Endothelial cell of umbilical vein (primary cell): Measurements from ENCODE around the gene CAMTA1. TPM values are rescaled to one million over a fixed set of nuclear protein-coding genes. Genes with fewer than 3 reads are reported as not detected.

ENCODE experiments used
- BruUV-seq: library from RNA; stranded (reverse); fragments of 400-500 nt; replicated peaks from 2 replicates; lab custom pipeline; 2021; lab: Mats Ljungman, UMichigan
- CTCF ChIA-PET: fragments of 300-600, 350-600 bp; sonication (Branson Sonifier 250); formaldehyde crosslinking; loops from one replicate; lab custom pipeline; 2021; ENCODE audit warnings: antibody characterized with exemption, inconsistent platforms; lab: Charles Lee
- POLR2A ChIA-PET: fragments of 300-600, 350-600 bp; sonication (Branson Sonifier 250); formaldehyde crosslinking; loops from one replicate; lab custom pipeline; 2021; ENCODE audit warnings: antibody characterized with exemption, inconsistent platforms; lab: Charles Lee
- DNase-seq: peaks from one replicate; pipeline ENCODE4 v3.0.0-alpha.2; 2011; ENCODE audit warnings: low read depth, low spot score
- FAIRE-seq: peaks from 2 replicates; lab custom pipeline; 2011; peaks lifted over from hg19 to GRCh38; lab: Jason Lieb, UNC
- H2AFZ ChIP-seq: 2 replicates; pipeline ENCODE4 v1.6.0; 2012; ENCODE audit warnings: low read depth, low read length, control low read depth, inconsistent platforms
- H3K27ac ChIP-seq: 2 replicates; pipeline ENCODE4 v1.5.1; 2011; ENCODE audit warnings: low read depth, mild to moderate bottlenecking, control low read depth, low read length, moderate library complexity; ENCODE audit not compliant: insufficient read depth
- H3K27me3 ChIP-seq, 2 experiments: 2 replicates each; pipeline versions ENCODE4 v1.6.0 to v1.6.1; 2011; ENCODE audit warnings: low read length in 2 of 2, mixed read lengths in 1 of 2; ENCODE audit not compliant: control insufficient read depth in 2 of 2, insufficient read depth in 2 of 2
- H3K36me3 ChIP-seq, 2 experiments: 2 replicates in 1 of 2; 3 replicates in 1 of 2; pipeline ENCODE4 v1.5.1; 2011; ENCODE audit warnings: low read length in 2 of 2, mild to moderate bottlenecking in 1 of 2, moderate library complexity in 1 of 2; ENCODE audit not compliant: control insufficient read depth in 2 of 2, insufficient read depth in 2 of 2; ENCODE audit errors: extremely low read depth in 1 of 2
- H3K4me1 ChIP-seq: 3 replicates; pipeline ENCODE4 v1.5.1; 2011; ENCODE audit warnings: mild to moderate bottlenecking, low read length; ENCODE audit not compliant: control insufficient read depth, insufficient read depth; ENCODE audit errors: extremely low read depth
- H3K4me2 ChIP-seq: 2 replicates; pipeline ENCODE4 v1.6.1; 2011; ENCODE audit warnings: low read length, control low read depth, mixed read lengths; ENCODE audit not compliant: insufficient read depth
- H3K4me3 ChIP-seq, 3 experiments: fragments of 200-600 bp in 1 of 3; sonication (generic), shearing (Covaris generic) in 1 of 3; replicated peaks in 1 of 3; 2 replicates each; pipeline ENCODE4 v1.5.1; 2011 to 2016; ENCODE audit warnings: control low read depth in 3 of 3, low read length in 3 of 3, mild to moderate bottlenecking in 2 of 3, inconsistent platforms in 1 of 3, low read depth in 1 of 3, moderate library complexity in 1 of 3; ENCODE audit not compliant: insufficient read depth in 1 of 3
- H3K79me2 ChIP-seq: 2 replicates; pipeline ENCODE4 v1.6.0; 2012; ENCODE audit warnings: low read length, inconsistent platforms; ENCODE audit not compliant: control insufficient read depth, insufficient read depth
- H3K9ac ChIP-seq: replicated peaks from 2 replicates; pipeline ENCODE3; 2011; ENCODE audit warnings: low read length, control low read depth; ENCODE audit not compliant: insufficient read depth; ENCODE audit errors: extremely low read depth
- H3K9me1 ChIP-seq: replicated peaks from 3 replicates; pipeline ENCODE4 v1.6.0; 2011; ENCODE audit warnings: mild to moderate bottlenecking, low read length; ENCODE audit not compliant: control insufficient read depth, insufficient read depth; ENCODE audit errors: extremely low read depth
- H3K9me3 ChIP-seq: replicated peaks from 2 replicates; pipeline ENCODE4 v1.5.1; 2012; ENCODE audit warnings: low read length, inconsistent platforms; ENCODE audit not compliant: control insufficient read depth, insufficient read depth
- H4K20me1 ChIP-seq: replicated peaks from 2 replicates; pipeline ENCODE3; 2011; ENCODE audit warnings: mild to moderate bottlenecking, low read length; ENCODE audit not compliant: control insufficient read depth, insufficient read depth; ENCODE audit errors: extremely low read depth
- EZH2 ChIP-seq: IDR thresholded peaks from 2 replicates; pipeline ENCODE4 v1.6.1; 2012; ENCODE audit warnings: borderline replicate concordance, low read depth, mild to moderate bottlenecking, moderate library complexity, low read length, inconsistent platforms; ENCODE audit not compliant: severe bottlenecking
- GATA2 ChIP-seq: IDR thresholded peaks from 2 replicates; pipeline ENCODE4 v1.7.0; 2011; ENCODE audit warnings: low read depth, mild to moderate bottlenecking, moderate library complexity, mixed read lengths, low read length; ENCODE audit not compliant: insufficient read length, insufficient read depth
- JUN ChIP-seq: IDR thresholded peaks from 2 replicates; pipeline ENCODE4 v1.6.1; 2011; ENCODE audit warnings: borderline replicate concordance, low read depth; ENCODE audit not compliant: insufficient read length, insufficient read depth
- MYC ChIP-seq: IDR thresholded peaks from one replicate; pipeline ENCODE4 v1.6.1; 2011; ENCODE audit warnings: mild to moderate bottlenecking, low read depth, low read length
- POLR2AphosphoS5 ChIP-seq: IDR thresholded peaks from 2 replicates; pipeline ENCODE4 v1.6.1; 2012; ENCODE audit warnings: low read depth, mild to moderate bottlenecking, control low read depth, low read length, moderate library complexity; ENCODE audit not compliant: insufficient read depth
- dilution Hi-C: fragments of 300-500 bp; cut with MboI; formaldehyde crosslinking; loops from one replicate; pipeline ENCODE4 v1.15.0; 2019; ENCODE audit warnings: low sequenced_read_pairs; ENCODE audit not compliant: extremely low pct_ligation_motif_present
- intact Hi-C: fragments of 100-400 bp; cut with micrococcal nuclease; formaldehyde crosslinking; loops from one replicate; pipeline ENCODE4 v1.10.0; 2022
- polyA plus RNA-seq, 4 experiments: library from polyadenylated mRNA; depleted of rRNA in 3 of 4; stranded (reverse) in 3 of 4; unstranded in 1 of 4; fragments of >200 nt; gene quantifications; 2 replicates each; pipeline versions ENCODE4 v1.2.1 to v1.2.3, GENCODE V29; 2011 to 2012; ENCODE audit warnings: missing spikeins in 1 of 4
- total RNA-seq: library from RNA; stranded (reverse); gene quantifications from 2 replicates; pipeline ENCODE4 v1.2.3, GENCODE V29; 2021
- TF ChIP-seq, protein P1 (sequence below): IDR thresholded peaks from 2 replicates; pipeline ENCODE4 v1.6.1; 2011; ENCODE audit not compliant: insufficient read depth, insufficient read length
- TF ChIP-seq, protein P2 (sequence below), 2 donors: IDR thresholded peaks; 1 replicate in 1 of 2; 2 replicates in 1 of 2; pipeline ENCODE4 v1.5.1; 2011; ENCODE audit warnings: low read length in 2 of 2, mild to moderate bottlenecking in 2 of 2, moderate library complexity in 2 of 2, control low read depth in 1 of 2, inconsistent platforms in 1 of 2, low read depth in 1 of 2; ENCODE audit not compliant: insufficient read depth in 1 of 2; ENCODE audit errors: extremely low read depth in 1 of 2

CAMTA1 gene
- total and polyA plus RNA-seq, 2 donors (not counting 3 experiments of a cell fraction or from before 2014, with no cell fraction given), result 50.8 to 92.7 TPM

- TF ChIP-seq MYC (no peak), EZH2 (no peak), POLR2AphosphoS5 (no peak)
- Histone ChIP-seq H3K4me3 (no peak overlapping the region), H3K36me3 (no peaks in the 10 kb centered on the region), H3K27ac (no peak overlapping the region), H3K79me2 (no peaks in the 10 kb centered on the region), H3K9ac (no peak overlapping the region), H3K27me3 (no peaks in the 10 kb centered on the region), H2AFZ (no peak overlapping the region), H3K9me3 (no peaks in the 10 kb centered on the region), H3K4me1 (no peaks in the 10 kb centered on the region), H3K4me2 (no peak overlapping the region), H4K20me1 (no peaks in the 10 kb centered on the region), H3K9me1 (no peaks in the 10 kb centered on the region)
- dilution Hi-C loops (no loop called here), intact Hi-C loops (no loop called here)
- ChIA-PET POLR2A (no interaction called here), CTCF (no interaction called here)
- DNase-seq (no peak), FAIRE-seq (no peak)
- BruUV-seq, result no TSS peak
Observed at GRCh38 chr1:7478809-7479499, 693.7 kb downstream of the CAMTA1 start.

DNA sequence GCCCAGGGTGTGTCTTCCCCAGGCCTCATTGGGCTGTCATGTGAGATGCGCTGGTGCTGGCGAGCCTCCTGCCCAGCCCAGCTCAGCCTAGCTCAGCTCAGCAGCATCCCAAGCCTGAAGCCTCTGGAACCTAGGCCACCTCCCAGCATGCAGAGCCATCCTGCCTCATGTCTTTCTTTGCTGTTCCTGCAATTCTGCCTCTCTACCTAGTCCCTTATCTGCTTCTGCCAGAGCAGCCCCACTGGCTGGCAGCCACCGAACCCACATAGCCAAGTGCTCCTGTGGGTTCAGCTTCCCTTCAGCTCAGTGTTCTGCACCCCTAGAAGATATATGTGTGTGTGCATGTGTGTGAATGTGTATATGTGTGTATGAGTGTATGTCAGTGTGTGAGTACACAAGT is 694.3 kb downstream of the CAMTA1 start:
- Histone ChIP-seq H3K36me3 (no peaks in the 10 kb centered on the region), H3K79me2 (no peaks in the 10 kb centered on the region), H3K4me1 (no peaks in the 10 kb centered on the region), H2AFZ (no peak overlapping the region), H4K20me1 (no peaks in the 10 kb centered on the region), H3K9ac (no peak overlapping the region), H3K4me2 (no peak overlapping the region), H3K9me1 (no peaks in the 10 kb centered on the region), H3K27me3 (no peaks in the 10 kb centered on the region), H3K27ac (no peak overlapping the region), H3K4me3 (no peak overlapping the region), H3K9me3 (no peaks in the 10 kb centered on the region)
- ChIA-PET CTCF (no interaction called here), POLR2A (no interaction called here)
- TF ChIP-seq, protein P1, sequence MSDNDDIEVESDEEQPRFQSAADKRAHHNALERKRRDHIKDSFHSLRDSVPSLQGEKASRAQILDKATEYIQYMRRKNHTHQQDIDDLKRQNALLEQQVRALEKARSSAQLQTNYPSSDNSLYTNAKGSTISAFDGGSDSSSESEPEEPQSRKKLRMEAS, result no peak
- TF ChIP-seq GATA2 (no peak), EZH2 (no peak), MYC (no peak), JUN (no peak)
- TF ChIP-seq, protein P2, sequence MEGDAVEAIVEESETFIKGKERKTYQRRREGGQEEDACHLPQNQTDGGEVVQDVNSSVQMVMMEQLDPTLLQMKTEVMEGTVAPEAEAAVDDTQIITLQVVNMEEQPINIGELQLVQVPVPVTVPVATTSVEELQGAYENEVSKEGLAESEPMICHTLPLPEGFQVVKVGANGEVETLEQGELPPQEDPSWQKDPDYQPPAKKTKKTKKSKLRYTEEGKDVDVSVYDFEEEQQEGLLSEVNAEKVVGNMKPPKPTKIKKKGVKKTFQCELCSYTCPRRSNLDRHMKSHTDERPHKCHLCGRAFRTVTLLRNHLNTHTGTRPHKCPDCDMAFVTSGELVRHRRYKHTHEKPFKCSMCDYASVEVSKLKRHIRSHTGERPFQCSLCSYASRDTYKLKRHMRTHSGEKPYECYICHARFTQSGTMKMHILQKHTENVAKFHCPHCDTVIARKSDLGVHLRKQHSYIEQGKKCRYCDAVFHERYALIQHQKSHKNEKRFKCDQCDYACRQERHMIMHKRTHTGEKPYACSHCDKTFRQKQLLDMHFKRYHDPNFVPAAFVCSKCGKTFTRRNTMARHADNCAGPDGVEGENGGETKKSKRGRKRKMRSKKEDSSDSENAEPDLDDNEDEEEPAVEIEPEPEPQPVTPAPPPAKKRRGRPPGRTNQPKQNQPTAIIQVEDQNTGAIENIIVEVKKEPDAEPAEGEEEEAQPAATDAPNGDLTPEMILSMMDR (IDR thresholded peaks at IDR 0.05; ENCODE audit: extremely low read depth in 1 of 2, insufficient read depth in 1 of 2, low read depth in 1 of 2, low read length in 2 of 2), result no peak
- FAIRE-seq, result no peak
- intact Hi-C loops, result no loop called here
- dilution Hi-C loops, result no loop called here
- no peak for DNase-seq
- BruUV-seq, result no TSS peak
